HG03060 (cell line): ENCODE measurements around the gene SENP3.

ENCODE experiments used
- ATAC-seq: cut with Tn5 transposase; IDR thresholded peaks from one replicate; pipeline ENCODE4 v1.9.1; 2021; ENCODE audit warnings: low read depth, moderate number of reproducible peaks; ENCODE audit not compliant: unreplicated experiment

The SENP3 gene

GRCh38 chr17:7561589-7562207, at the start of gene SENP3:
Gene SENP3 (plus strand): TSS chr17:7561919. CDS start chr17:7563077, 1,158 bp downstream.
- no peak for ATAC-seq

GRCh38 chr17:7512105-7512504, 49.6 kb upstream of the SENP3 start:
- no peak for ATAC-seq

GRCh38 chr17:7512824-7513540, 48.7 kb upstream of the SENP3 start:
- no peak for ATAC-seq

- ATAC-seq, result no peak
These were observed 47.8 kb upstream of the SENP3 start for GRCh38 chr17:7513850-7514419.

- no peak for ATAC-seq
These were observed 45.7 kb upstream of the SENP3 start for GRCh38 chr17:7515911-7516610.

GRCh38 chr17:7523033-7523432, 38.7 kb upstream of the SENP3 start:
- ATAC-seq, result no peak

GRCh38 chr17:7528842-7529241, 32.9 kb upstream of the SENP3 start:
- no peak for ATAC-seq

- no peak for ATAC-seq
These were observed 31.5 kb upstream of the SENP3 start for GRCh38 chr17:7530023-7530900.

- ATAC-seq, result no peak
These were observed 23.7 kb upstream of the SENP3 start for GRCh38 chr17:7538050-7538449.

GRCh38 chr17:7538891-7539545, 22.7 kb upstream of the SENP3 start:
- ATAC-seq, result no peak

GRCh38 chr17:7541074-7541621, 20.6 kb upstream of the SENP3 start:
- no peak for ATAC-seq

GRCh38 chr17:7544911-7545310, 16.8 kb upstream of the SENP3 start:
- ATAC-seq, result no peak

GRCh38 chr17:7548585-7549400, 12.9 kb upstream of the SENP3 start, which contains the start of gene TNFSF12:
Gene TNFSF12 (plus strand): TSS chr17:7549058. CDS start chr17:7549154, 96 bp downstream.
- no peak for ATAC-seq

GRCh38 chr17:7549401-7550055, 12.2 kb upstream of the SENP3 start:
- ATAC-seq, result no peak

GRCh38 chr17:7550344-7550743, 11.4 kb upstream of the SENP3 start:
- ATAC-seq, result no peak

- ATAC-seq, result no peak
These were observed 10.3 kb upstream of the SENP3 start for GRCh38 chr17:7551396-7551795.

- peak; percentile 58 for ATAC-seq
These were observed 9.1 kb upstream of the SENP3 start for GRCh38 chr17:7552621-7553051.

- ATAC-seq, result no peak
These were observed 8.4 kb upstream of the SENP3 start for GRCh38 chr17:7553356-7553755.
